Fibroblast of skin of right quadriceps (primary cell): ENCODE measurements around the gene C9orf152.
"Not testable (repeated sequence)": the region's sequence is repeated elsewhere in the genome, so short reads cannot be mapped to it uniquely, and the experiment has no call there.

Source experiments
- DNase-seq: peaks from one replicate; pipeline ENCODE4 v3.0.0-alpha.2; 2013

Gene C9orf152

DNA sequence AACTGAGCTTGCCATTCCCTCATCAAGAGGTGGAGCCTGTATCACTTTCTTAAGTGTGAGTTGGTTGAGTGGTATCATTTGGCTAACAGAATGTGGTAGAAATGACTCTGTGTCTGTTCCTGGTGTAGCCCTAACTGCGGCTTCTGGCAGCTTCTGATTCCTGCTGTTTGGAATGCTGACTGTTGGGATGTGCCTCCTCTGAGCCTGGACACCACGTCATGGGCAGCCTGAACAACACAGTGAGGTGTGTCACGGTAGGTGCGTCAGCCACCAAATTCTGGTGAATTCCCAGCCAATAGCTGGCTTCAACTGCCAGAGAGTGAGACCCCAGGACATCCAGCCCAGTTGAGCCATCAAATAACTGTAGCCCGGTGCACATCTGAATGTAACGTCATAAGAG is 6.1 kb upstream of the C9orf152 start:
- DNase-seq = peak; percentile 33

DNA sequence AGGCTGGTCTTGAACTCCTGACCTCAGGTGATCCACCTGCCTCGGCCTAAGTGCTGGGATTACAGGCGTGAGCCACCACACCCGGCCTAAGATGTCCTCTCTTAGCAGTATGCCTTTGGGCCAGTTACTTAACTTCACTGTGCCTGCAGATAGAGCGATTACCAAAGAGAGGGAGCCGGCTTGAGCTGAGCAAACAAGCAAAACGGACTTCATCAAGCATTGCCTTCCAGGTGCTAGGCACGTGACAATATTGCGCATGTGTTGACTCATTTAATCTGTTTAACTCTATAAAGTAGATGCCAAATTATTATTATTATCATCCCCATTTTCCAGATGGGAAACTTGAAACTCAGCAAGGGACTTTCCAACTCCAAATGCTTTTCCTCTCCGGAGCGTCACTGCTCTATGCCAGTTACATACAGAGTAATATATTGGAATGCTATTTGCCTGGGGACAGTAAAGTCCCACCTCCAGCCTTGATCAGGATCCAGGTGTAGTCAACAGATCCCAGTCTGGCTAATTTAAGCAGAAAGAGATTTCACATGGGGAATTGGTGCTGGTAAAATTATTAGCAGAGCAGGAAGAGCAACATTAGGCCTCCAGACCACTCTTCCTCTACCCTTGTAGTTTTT is 5.6 kb upstream of the C9orf152 start:
- no peak for DNase-seq

DNA sequence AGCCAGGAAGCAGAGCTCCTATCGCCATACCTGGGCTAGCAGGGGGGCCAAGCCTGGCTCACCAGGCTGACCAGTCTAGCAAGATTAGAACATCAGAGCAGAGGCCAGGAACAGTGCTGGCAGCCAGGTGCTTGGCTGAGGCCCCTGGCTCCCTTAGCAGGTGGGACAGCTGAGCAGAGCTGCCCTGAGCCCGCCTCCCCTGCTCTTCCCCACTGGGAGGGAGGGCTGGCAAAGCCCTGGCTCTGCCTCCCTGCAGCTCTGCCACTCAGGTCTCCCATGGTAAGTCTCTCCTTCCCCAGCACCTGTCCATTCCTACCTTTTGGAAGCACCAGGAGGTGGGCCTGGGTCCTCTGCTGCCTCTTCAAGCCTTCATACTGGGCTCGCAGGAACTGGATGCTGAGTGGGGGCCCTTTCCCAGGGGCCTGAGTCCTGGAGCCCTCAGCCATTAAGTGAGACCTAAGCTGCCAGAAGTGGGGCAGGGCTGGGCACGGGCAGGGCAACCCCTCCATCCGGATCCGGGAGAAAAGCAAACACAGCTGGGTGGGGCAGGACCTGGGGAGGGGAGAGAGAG is 803 bp downstream of the C9orf152 start:
- no peak for DNase-seq

DNA sequence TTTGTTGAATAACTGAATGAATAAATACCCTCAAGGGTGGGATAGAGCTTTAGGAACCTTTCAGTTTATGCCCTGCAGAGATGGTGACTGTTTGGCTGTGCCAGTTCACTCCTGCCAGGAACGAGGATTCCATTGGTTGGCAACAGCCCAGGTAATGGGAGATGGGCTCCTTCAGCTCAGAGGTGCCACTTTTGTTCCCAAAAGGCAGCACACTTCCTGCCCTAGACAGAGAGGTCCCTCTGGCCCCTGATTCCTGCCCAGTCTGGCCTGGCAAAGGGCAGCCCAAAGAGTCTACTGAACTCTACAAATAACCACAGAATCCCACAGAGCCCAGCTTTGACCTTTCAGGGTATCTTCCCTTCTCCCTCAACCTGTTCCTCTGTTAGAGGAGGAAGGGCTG is 1.6 kb downstream of the C9orf152 start:
- DNase-seq = no peak

DNA sequence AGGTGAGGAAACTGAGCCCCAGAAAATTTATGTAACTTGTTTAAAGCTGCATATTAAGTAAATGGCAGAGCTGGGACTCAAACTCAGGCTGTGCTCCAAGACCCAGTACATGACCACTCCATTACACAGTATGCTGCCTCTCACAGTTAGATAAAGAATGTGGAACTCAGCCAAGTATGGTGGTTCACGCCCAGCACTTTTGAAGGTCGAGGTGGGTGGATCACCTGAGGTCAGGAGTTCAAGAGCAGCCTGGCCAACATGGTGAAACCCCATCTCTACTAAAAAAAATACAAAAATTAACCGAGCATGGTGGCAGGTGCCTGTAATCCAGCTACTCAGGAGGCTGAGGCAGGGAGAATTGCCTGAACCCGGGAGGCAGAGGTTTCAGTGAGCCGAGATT is 2.3 kb downstream of the C9orf152 start:
- not testable (repeated sequence) for DNase-seq

DNA sequence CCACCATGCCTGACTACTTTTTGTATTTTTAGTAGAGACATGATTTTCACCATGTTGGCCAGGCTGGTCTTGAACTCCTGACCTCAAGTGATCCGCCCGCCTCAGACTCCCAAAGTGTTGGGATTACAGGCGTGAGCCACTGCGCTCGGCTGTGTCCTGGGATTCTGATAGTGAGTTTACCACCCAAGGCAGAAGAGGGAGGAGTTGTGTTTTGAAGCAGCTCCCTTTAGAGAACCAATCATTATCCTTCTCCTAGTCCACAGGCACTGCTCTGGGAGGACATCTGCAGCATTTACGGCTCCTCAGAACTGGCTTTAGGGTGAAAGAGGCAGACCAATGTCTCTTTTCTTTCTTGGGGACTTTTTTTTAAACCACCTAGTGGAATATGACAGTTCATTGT is 5.7 kb downstream of the C9orf152 start:
- no peak for DNase-seq

DNA sequence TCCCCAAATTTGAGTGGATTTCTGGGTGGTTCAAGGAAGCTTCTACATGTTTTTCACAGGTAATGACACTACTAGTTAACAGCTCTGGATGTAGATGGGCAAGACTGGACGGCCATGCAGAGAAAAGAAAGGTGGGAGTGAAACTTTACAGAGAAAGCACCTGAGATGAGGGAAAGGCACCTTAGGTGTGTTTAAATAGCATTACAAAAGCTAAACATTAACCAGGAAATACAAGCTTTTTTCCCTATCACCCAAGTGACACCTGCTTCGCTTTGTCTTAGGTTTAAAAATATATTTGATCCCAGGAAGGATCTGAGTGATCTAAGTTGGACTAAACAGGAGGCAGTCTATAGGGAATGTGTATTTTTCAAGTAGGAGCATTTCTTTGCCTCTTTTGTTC is 8.3 kb downstream of the C9orf152 start:
- DNase-seq = no peak

DNA sequence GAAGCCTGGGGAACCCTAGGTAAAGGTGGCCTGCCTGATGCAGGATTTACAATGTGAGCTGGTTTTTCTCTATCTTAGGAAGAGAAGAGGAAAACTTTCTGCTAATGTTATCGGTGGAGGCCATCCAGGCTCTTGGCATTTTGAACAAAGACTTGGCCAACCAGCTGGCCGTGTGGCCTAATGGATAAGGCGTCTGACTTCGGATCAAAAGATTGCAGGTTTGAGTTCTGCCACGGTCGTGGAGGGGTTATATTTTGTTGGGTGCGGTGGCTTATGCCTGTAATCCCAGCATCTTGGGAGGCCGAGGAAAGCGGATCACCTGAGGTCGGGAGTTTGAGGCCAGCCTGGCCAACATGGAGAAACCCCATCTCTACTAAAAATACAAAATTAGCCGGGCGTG is 9.6 kb downstream of the C9orf152 start:
- DNase-seq = no peak

DNA sequence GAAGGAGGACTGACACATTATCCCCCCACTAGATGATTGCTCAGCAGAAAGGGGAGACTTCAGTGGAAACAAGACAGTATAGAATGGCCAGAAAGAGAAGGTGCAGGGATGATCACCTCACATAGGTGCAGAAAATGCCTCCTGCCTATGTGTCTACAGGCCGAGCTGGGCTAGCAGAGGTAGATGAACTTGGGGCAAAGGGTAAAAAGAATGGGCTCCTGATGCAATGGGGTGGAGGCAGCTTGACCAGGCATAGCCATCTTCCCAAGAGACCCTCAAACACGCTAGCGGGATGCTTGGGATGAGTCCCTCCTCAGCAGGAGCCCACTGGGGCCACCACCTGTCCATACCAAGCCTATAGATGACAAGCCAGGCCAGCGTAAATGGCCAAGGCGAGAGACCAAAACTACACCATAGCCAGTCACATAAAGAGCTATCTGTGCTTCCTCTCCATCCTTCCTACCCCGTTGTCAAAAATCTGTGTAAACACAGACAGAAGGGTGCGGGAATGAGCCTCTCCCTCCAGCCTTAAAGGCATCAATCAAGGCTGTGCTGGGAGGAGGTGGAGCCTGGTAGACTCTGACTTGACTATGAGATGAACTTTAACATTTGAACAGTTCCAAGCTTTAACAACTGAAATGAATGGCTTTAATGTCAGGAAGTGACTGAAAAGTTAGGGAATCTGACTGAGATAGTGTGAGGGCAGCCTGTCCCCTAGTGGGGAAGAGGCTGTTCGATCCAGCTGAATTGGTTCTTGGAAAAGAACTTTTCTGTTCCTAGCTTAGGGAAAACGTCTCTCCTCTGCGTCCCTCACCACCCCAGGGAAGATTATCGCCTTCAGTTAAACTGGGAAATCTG is 10.4 kb downstream of the C9orf152 start:
- no peak for DNase-seq

DNA sequence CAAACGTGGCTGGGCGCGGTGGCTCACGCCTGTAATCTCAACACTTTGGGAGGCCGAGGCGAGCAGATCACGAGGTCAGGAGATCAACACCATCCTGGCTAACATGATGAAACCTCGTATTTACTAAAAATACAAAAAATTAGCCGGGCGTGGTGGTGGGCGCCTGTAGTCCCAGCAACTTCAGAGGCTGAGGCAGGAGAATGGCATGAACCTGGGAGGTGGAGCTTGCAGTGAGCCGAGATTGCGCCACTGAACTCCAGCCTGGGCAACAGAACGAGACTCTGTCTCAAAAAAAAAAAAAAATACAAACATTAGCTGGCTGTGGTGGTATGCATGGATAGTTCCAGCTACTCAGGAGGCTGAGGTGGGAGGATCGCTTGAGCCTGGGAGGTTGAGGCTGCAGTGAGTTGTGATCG is 11.9 kb downstream of the C9orf152 start:
- not testable (repeated sequence) for DNase-seq

DNA sequence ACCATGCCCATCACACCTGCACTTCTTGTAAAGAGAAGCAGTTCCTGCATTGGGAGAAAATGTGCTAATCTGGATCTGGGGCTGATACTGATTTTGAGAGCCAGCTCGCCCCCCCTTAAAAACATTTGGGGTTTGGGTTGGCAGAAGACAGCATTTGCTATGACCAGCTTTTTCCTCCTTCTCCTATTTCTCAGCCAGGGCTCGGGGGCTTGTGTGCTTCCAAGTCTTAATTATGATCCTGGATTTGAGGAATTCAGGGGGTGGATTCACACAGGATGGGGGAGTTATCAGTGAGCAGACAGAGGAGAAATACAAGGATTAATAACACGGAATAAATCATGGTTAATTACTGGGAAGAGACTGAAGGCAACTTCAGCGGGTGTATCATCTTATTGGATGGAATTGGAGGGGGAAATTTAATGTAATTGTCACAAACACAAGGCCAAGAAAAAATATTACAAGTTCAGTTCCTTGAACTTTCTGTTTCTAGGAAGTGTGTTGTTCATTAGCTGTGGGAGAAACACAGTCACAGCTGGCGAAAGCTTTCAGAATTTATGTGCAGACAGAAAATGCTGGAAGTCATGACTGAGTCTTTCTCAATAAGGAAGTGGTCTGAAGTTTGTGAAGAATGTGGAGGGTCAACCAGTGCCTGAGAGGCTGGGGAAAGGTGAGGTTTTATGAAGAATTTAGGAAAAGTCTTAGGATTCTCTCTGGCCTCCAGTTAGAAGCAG is 15.3 kb downstream of the C9orf152 start:
- peak; percentile 97 for DNase-seq

DNA sequence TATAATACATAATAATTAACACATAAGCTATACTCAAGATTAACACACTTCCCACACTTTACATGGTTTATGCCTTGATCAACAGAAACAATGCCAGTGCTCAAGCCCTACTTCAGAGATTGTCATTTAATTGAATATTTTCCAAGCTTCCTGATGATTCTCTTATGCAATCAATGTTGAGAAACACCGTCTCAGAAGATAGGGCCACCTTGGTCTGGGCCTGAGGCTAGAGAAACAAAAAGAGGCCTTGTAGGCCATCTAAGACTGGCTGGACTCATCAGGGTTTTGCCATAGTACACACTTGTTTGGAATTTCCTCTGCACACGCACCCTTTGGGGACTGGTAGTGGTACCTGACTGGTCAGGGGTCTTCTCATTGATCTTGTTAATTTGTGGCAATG is 16.3 kb downstream of the C9orf152 start:
- no peak for DNase-seq

DNA sequence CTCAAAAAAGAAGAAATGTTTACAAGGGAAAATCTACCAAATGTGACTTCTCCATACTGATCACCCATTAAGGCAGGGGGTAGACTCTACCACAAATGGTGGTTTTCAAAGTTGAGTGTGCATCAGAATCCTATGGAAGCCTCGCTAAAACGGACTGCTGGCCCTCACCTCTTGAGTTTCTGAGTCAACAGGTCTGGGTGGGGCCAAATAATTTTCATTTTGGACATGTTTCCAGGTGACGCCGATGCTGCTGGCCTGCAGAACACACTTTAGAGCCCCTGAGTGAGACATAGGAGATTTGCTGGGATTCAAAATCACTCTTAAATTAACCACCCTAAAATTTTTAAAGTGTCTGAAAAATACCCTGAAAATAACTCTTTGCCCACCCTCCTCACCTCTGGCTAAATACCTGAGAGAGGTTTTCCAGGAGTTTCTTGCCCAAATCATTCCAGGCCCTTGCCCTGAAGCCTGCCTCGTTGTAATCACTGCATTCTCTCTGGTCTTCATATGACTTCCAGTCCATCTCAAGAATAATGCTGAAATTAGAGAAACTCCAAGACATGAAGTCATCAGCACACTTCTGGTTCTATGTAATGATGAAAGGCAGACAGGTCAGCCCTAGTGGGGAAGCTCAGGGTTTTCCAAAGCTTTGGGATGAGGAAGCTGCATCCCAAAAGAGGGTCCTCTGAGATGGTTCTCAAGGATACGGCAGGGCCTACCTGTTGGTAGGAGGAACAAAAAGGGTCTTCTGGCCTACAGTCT is 18.2 kb downstream of the C9orf152 start:
- no peak for DNase-seq

DNA sequence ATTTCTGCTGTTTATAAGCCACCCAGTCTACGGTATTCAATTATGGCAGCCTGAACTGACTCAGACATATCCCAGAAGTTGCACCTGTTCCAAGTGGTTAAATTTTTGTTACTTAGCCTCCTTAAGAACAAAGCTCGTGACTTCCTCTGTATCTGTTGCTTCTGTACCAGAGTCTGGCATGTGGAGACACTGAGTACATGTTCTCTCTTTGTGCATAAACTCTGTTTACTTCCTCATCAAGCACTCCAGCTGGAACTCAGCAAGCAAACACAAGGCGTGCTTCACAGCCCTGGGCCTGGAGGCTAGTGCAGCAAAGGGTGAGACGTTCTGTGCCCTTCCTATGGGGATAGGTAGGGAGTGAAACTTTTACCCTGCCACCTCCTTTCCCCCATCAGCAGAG is 19.0 kb downstream of the C9orf152 start:
- no peak for DNase-seq

DNA sequence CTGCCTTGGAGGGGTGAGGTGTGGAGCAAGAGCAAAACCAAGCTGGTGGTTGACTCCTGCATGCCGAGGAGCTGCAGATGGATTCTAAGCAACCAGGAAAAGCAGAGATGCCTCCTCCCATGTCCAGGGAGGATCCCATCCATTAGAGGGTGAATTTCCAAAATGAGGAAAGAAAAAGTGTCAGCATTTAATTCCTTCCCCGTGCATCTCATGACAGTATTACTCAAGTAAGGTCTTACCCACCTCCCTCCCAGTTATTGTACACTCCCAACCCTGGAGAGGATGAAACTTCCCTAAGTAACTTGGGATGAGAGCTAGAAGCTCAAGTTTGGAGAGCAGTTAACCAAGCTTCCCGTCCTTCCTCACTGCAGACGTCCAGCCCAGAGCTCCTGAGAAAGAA is 19.9 kb downstream of the C9orf152 start:
- DNase-seq = no peak

DNA sequence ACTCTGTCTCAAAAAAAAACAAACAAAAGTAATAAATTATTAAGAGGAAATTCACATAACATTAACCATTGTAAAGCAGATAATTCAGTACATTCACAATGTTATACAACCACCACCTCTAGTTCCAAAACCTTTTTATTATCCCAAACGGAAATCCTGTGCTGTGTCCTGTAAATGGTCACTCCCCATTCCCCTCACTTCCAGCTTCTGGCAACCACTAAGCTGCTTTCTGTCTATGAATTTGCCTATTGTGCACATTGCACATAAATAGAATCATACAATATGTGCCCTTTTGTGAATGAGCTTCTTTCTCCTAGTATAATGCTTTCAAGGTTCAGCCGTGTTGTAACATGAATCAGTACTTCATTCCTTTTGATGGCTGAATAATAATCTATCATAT is 20.8 kb downstream of the C9orf152 start:
- no peak for DNase-seq

DNA sequence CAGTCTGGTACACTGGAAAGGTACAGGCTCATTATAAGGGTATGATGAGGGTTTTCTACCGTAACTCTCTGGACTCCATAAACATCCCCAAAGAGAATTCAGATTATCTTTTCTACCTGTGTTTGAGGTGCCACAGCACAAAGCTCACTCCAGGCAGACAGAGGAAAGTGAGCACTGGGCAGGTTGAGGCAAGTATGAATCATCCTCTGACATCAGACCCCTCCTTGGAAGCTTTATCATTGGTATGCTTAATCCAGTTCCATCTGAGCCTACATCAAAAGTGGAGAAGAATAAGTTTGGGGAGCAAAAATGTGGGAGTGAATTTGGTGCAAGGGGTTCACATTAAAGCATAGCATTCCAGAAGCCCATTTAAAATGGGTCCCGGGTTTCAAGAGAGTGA is 21.7 kb downstream of the C9orf152 start:
- DNase-seq = no peak

DNA sequence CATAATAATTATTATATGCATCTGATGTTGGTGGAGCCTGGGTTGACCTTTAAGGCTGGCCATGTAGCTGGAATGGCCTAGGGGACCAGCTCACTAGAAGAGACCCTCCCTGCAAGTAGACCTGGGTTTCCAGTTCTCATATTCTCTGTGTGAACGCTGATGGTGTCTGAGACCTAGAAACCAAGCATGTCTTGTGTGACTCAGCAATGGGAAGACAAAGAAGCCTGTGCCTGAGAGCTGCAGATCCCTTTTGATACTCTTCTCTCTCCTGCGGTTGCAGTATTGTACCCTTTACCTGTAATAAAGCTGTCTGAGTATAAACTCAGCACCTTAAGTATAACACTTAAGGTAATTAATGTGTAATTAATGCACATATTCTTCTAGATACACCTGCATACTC is 22.2 kb downstream of the C9orf152 start:
- no peak for DNase-seq

DNA sequence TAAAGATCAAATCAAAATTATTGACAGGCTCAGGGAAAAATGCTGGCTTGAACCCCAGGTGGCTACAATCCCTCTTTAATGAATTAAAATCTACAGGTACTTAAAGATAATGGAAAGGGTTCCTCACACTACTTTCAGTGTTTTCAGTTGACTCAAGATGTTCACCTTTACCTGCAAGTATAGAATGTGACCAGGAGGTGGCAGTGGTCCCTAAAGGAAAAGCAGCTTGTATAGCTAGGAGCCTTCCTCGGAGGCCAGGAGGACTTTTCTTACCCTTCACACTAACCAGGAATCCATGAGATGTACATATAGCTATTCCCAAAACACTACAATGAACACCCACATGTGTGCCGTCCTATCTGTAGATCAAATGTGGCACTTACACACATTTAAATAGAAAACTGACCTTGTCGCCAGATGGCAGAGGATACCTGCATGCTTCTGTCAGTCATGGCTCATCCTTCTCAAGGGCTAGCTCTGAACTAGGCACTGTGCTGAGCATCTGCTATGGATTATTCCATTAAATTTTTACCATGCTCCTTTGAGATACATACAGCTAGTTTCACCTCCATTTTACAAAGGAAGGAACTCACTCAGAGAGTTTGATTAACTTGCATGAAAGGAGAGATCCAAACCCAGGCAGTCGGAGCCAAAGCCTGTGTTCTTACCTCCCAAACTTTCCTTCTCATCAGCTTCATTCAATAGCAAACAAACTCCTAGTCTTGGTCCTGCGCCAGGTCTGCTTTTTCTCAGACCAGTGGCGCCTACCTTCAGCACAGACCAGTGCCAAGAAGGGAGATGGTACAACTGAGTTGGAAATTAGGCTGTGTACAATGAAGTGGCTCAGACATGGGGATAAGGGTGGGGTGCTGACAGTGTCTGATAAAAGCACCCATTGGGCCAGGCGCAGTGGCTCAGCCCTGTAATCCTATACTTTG is 24.5 kb downstream of the C9orf152 start:
- peak; percentile 74 for DNase-seq

DNA sequence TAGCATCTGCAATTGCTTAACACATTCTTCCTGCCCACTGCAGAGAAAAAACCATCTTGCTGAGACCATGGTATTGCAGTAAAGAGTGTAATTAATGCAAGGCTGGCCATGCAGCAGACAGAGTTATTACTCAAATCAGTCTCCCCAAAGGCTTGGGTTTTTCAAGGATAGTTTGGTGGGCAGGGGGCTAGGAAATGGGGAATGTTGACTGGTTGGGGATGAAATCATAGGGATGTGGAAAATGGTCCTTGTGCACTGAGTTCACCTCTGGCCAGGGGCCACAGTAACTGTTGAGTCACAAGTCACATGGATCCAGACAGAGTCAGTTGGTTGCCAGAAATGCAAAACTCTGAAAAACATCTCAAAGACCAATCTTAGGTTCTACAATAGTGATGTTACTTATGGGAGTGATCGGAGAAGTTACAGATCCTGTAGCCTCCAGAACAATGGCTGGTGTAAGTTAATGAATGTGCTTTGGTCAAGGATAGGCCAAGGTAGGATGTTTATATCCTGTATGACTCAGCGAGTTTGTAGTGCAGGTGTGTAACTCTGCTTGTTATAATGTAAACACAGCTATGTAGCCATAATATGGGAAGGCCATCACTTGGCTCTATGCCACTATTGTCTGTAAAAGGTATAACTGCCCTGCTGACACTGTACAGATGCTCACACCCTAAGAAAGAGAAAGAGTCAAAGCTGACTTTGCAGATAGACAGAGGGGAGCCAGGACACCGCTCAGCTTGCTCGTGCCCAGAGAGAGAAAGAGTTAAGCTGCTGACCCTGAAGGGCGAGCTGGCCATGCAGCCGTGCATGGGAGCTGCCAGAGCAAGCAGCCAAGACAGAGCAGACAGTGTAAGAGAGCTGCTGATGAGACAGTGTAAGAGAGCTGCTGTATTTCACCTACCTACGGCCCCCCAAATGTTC is 27.2 kb downstream of the C9orf152 start:
- DNase-seq = peak; percentile 78
